H1 (cell line): ENCODE data around the gene HEPHL1. TPM values are rescaled to one million over a fixed set of nuclear protein-coding genes. Genes with fewer than 3 reads are reported as not detected.

ENCODE experiments used
- CTCF ChIA-PET: fragments of 300-600 bp; sonication (Branson Sonifier 250); formaldehyde crosslinking; loops from one replicate; lab custom pipeline; 2021; ENCODE audit not compliant: partially characterized antibody; lab: Charles Lee
- POLR2A ChIA-PET: fragments of 300-600 bp; sonication (Branson Sonifier 250); formaldehyde crosslinking; loops from one replicate; lab custom pipeline; 2021; ENCODE audit warnings: inconsistent platforms; ENCODE audit not compliant: partially characterized antibody; lab: Charles Lee
- DNase-seq, 2 experiments: peaks; one replicate each; pipeline versions ENCODE4 v3.0.0 to v3.0.0-alpha.2; 2010 to 2022; ENCODE audit warnings: low spot score in 2 of 2, low read depth in 1 of 2, mixed read lengths in 1 of 2
- FAIRE-seq: peaks from 2 replicates; lab custom pipeline; 2011; peaks lifted over from hg19 to GRCh38; lab: Jason Lieb, UNC
- H2AFZ ChIP-seq: 2 replicates; pipeline ENCODE4 v1.8.1; 2012; ENCODE audit warnings: low read length, inconsistent platforms
- H2AK5ac ChIP-seq: 2 replicates; pipeline ENCODE4 v1.6.1; 2013; ENCODE audit warnings: low read depth, low read length
- H2BK120ac ChIP-seq: replicated peaks from 2 replicates; pipeline ENCODE3; 2013; ENCODE audit warnings: low read depth, low read length, inconsistent platforms
- H2BK12ac ChIP-seq: 2 replicates; pipeline ENCODE4 v1.6.1; 2013; ENCODE audit warnings: low read depth, low read length
- H2BK15ac ChIP-seq: 2 replicates; pipeline ENCODE4 v1.6.1; 2013; ENCODE audit warnings: low read length
- H2BK20ac ChIP-seq: 2 replicates; pipeline ENCODE4 v1.6.1; 2013; ENCODE audit warnings: low read length
- H2BK5ac ChIP-seq: 2 replicates; pipeline ENCODE4 v1.6.1; 2013; ENCODE audit warnings: low read depth, low read length
- H3K14ac ChIP-seq: 2 replicates; pipeline ENCODE4 v1.6.1; 2013; ENCODE audit warnings: inconsistent platforms; ENCODE audit not compliant: insufficient read length
- H3K18ac ChIP-seq: 2 replicates; pipeline ENCODE4 v1.6.1; 2013; ENCODE audit warnings: low read length; ENCODE audit errors: extremely low read depth
- H3K23ac ChIP-seq: 2 replicates; pipeline ENCODE4 v1.6.1; 2013; ENCODE audit warnings: inconsistent platforms; ENCODE audit not compliant: insufficient read length
- H3K23me2 ChIP-seq: 2 replicates; pipeline ENCODE4 v1.6.1; 2013; ENCODE audit warnings: low read depth, low read length
- H3K27ac ChIP-seq: 2 replicates; pipeline ENCODE4 v1.6.1; 2011; ENCODE audit warnings: low read depth, low read length, inconsistent platforms
- H3K27me3 ChIP-seq, 4 experiments: replicated peaks in 1 of 4; 1 replicate in 1 of 4; 2 replicates in 3 of 4; pipeline versions ENCODE4 v1.6.1 to v1.8.1; 2011 to 2013; ENCODE audit warnings: low read length in 3 of 4, mild to moderate bottlenecking in 3 of 4, inconsistent platforms in 2 of 4, mixed read lengths in 2 of 4, moderate library complexity in 1 of 4; ENCODE audit not compliant: control insufficient read depth in 3 of 4, insufficient read depth in 3 of 4; ENCODE audit errors: extremely low read depth in 1 of 4
- H3K36me3 ChIP-seq, 4 experiments: 2 replicates each; pipeline versions ENCODE4 v1.6.1 to v1.8.1; 2011 to 2013; ENCODE audit warnings: mild to moderate bottlenecking in 4 of 4, low read length in 3 of 4, moderate library complexity in 2 of 4, control low read depth in 1 of 4, inconsistent platforms in 1 of 4; ENCODE audit not compliant: insufficient read depth in 4 of 4, control insufficient read depth in 2 of 4
- H3K4ac ChIP-seq: replicated peaks from 2 replicates; pipeline ENCODE3; 2013; ENCODE audit warnings: low read length, low read depth, mixed read lengths, inconsistent platforms; ENCODE audit not compliant: insufficient read length
- H3K4me1 ChIP-seq, 4 experiments: replicated peaks in 1 of 4; 1 replicate in 1 of 4; 2 replicates in 3 of 4; pipeline versions ENCODE4 v1.6.1 to v1.8.1; 2011 to 2013; ENCODE audit warnings: low read length in 3 of 4, inconsistent platforms in 2 of 4, mixed read lengths in 1 of 4; ENCODE audit not compliant: insufficient read depth in 4 of 4, control insufficient read depth in 3 of 4
- H3K4me2 ChIP-seq, 2 experiments: 2 replicates each; pipeline versions ENCODE4 v1.6.1 to v1.8.1; 2011 to 2013; ENCODE audit warnings: low read depth in 2 of 2, low read length in 2 of 2, control low read depth in 1 of 2, inconsistent platforms in 1 of 2, mild to moderate bottlenecking in 1 of 2; ENCODE audit not compliant: insufficient read depth in 1 of 2
- H3K4me3 ChIP-seq, 4 experiments: fragments of 200-600, 300-600 bp in 1 of 4; sonication (generic), shearing (Covaris generic), sonication (Bioruptor Twin) in 1 of 4; 2 replicates each; pipeline versions ENCODE4 v1.5.1 to v1.8.1; 2011 to 2016; ENCODE audit warnings: low read length in 4 of 4, low read depth in 3 of 4, control low read depth in 2 of 4, inconsistent platforms in 2 of 4, mild to moderate bottlenecking in 2 of 4, mixed read lengths in 1 of 4, moderate library complexity in 1 of 4; ENCODE audit not compliant: insufficient read depth in 2 of 4; ENCODE audit errors: extremely low read depth in 1 of 4
- H3K56ac ChIP-seq: replicated peaks from 2 replicates; pipeline ENCODE3; 2013; ENCODE audit warnings: low read depth, mild to moderate bottlenecking, mixed read lengths, low read length, inconsistent platforms; ENCODE audit not compliant: insufficient read length
- H3K79me1 ChIP-seq: 2 replicates; pipeline ENCODE4 v1.6.1; 2013; ENCODE audit warnings: low read depth, low read length, control low read depth
- H3K79me2 ChIP-seq, 2 experiments: 2 replicates each; pipeline versions ENCODE4 v1.6.1 to v1.8.1; 2012 to 2013; ENCODE audit warnings: low read length in 2 of 2, mild to moderate bottlenecking in 2 of 2, inconsistent platforms in 1 of 2; ENCODE audit not compliant: insufficient read depth in 2 of 2, control insufficient read depth in 1 of 2
- H3K9ac ChIP-seq, 4 experiments: replicated peaks in 1 of 4; 1 replicate in 1 of 4; 2 replicates in 3 of 4; pipeline versions ENCODE4 v1.6.1 to v1.8.1; 2011 to 2013; ENCODE audit warnings: low read depth in 3 of 4, low read length in 3 of 4, control low read depth in 2 of 4, mild to moderate bottlenecking in 2 of 4, moderate library complexity in 2 of 4, inconsistent platforms in 1 of 4; ENCODE audit errors: extremely low read depth in 1 of 4
- H3K9me3 ChIP-seq, 2 experiments: 2 replicates each; pipeline versions ENCODE4 v1.6.1 to v1.8.1; 2012 to 2013; ENCODE audit warnings: mild to moderate bottlenecking in 2 of 2, moderate library complexity in 2 of 2, control low read depth in 1 of 2, inconsistent platforms in 1 of 2, low read depth in 1 of 2, low read length in 1 of 2, mixed read lengths in 1 of 2; ENCODE audit not compliant: insufficient read depth in 2 of 2
- H4K20me1 ChIP-seq, 2 experiments: replicated peaks in 1 of 2; 2 replicates each; pipeline versions ENCODE3 to v1.8.1; 2011 to 2013; ENCODE audit warnings: inconsistent platforms in 2 of 2, low read length in 2 of 2, mild to moderate bottlenecking in 1 of 2; ENCODE audit not compliant: insufficient read depth in 2 of 2, control insufficient read depth in 1 of 2
- H4K5ac ChIP-seq: 2 replicates; pipeline ENCODE4 v1.6.1; 2013; ENCODE audit warnings: low read length, low read depth, mixed read lengths, inconsistent platforms; ENCODE audit not compliant: insufficient read length
- H4K8ac ChIP-seq: 2 replicates; pipeline ENCODE4 v1.8.0; 2013; ENCODE audit warnings: mild to moderate bottlenecking, moderate library complexity, low read length, inconsistent platforms; ENCODE audit not compliant: insufficient read depth; ENCODE audit errors: extremely low read depth
- H4K91ac ChIP-seq: replicated peaks from 2 replicates; pipeline ENCODE3; 2013; ENCODE audit warnings: low read length, mixed read lengths, inconsistent platforms; ENCODE audit not compliant: insufficient read length
- HDAC6 ChIP-seq: IDR thresholded peaks from one replicate; pipeline ENCODE4 v1.7.1; 2012; ENCODE audit warnings: low read depth, mild to moderate bottlenecking, inconsistent platforms, low read length, moderate library complexity
- RNF2 ChIP-seq: fragments of 200-900, 300-1000 bp; sonication (generic); IDR thresholded peaks from 2 replicates; pipeline ENCODE4 v1.7.1; 2016; ENCODE audit warnings: borderline replicate concordance, low read depth, mild to moderate bottlenecking, antibody characterized with exemption, low read length; ENCODE audit not compliant: poor library complexity, severe bottlenecking; ENCODE audit errors: missing control alignments
- RXRA ChIP-seq: IDR thresholded peaks from 2 replicates; pipeline ENCODE4 v1.6.1; 2011; ENCODE audit warnings: low read depth, mild to moderate bottlenecking, low read length, moderate library complexity; ENCODE audit not compliant: insufficient read depth
- SAP30 ChIP-seq: fragments of 300-600 bp; sonication (generic); IDR thresholded peaks from 2 replicates; pipeline ENCODE4 v1.7.1; 2012; ENCODE audit warnings: low read length, moderate library complexity, mild to moderate bottlenecking, inconsistent platforms; ENCODE audit not compliant: insufficient read depth, insufficient replicate concordance
- SIN3A ChIP-seq, 2 experiments: IDR thresholded peaks in 1 of 2; conservative IDR thresholded peaks in 1 of 2; 2 replicates each; pipeline ENCODE4 v1.6.1; 2011 to 2012; ENCODE audit warnings: low read length in 2 of 2, improper control_type of control experiment in 1 of 2, low read depth in 1 of 2, mild to moderate bottlenecking in 1 of 2
- TAF1 ChIP-seq: IDR thresholded peaks from 2 replicates; pipeline ENCODE4 v1.6.1; 2011; ENCODE audit warnings: mild to moderate bottlenecking, low read depth, low read length
- WGBS, 2 experiments: shearing (Covaris generic) in 1 of 2; methylation state at CpG; one replicate each; pipeline versions ENCODE4 v1.1.6 to v1.1.7; 2013 to 2015; ENCODE audit warnings: low lambda C conversion rate in 2 of 2, mixed read lengths in 2 of 2, inconsistent platforms in 1 of 2, low coverage in 1 of 2, missing lambda C conversion rate in 1 of 2; ENCODE audit not compliant: insufficient replicate concordance in 2 of 2, insufficient coverage in 1 of 2, insufficient read length in 1 of 2; ENCODE audit errors: extremely low coverage in 1 of 2, missing lambda C conversion rate in 1 of 2; 5-methylcytosine and 5-hydroxymethylcytosine counted together
- polyA plus RNA-seq, 7 experiments: library from polyadenylated mRNA; depleted of rRNA in 3 of 7; stranded (reverse) in 5 of 7; unstranded in 2 of 7; fragments of >200 nt in 5 of 7; fragments of 200-250 nt in 2 of 7; gene quantifications; 1 replicate in 5 of 7; 2 replicates in 1 of 7; 4 replicates in 1 of 7; pipeline versions ENCODE4 v1.2.1 to v1.2.3, GENCODE V29; 2011 to 2013; ENCODE audit warnings: missing spikeins in 2 of 7, mixed read lengths in 2 of 7
- total RNA-seq: library from RNA; stranded (reverse); fragmentation: NEBNext Ultra II Directional; extraction: Animal tissue kit (Norgen Biotek cat#: 25700); gene quantifications from 2 replicates; pipeline ENCODE4 v1.2.1, GENCODE V29; 2021
- TF ChIP-seq, protein P1 (sequence below): IDR thresholded peaks from 2 replicates; pipeline ENCODE4 v1.6.1; 2011; ENCODE audit warnings: low read depth, mild to moderate bottlenecking, low read length; ENCODE audit not compliant: insufficient read depth
- TF ChIP-seq, protein P2 (sequence below), 3 experiments: IDR thresholded peaks; 1 replicate in 2 of 3; 2 replicates in 1 of 3; pipeline versions ENCODE4 v1.5.1 to v1.6.1; 2011; ENCODE audit warnings: low read length in 3 of 3, mild to moderate bottlenecking in 3 of 3, inconsistent platforms in 2 of 3, low read depth in 1 of 3, moderate library complexity in 1 of 3; ENCODE audit not compliant: insufficient read depth in 1 of 3; ENCODE audit errors: control extremely low read depth in 1 of 3

HEPHL1 gene
- total and polyA plus RNA-seq, 2 of the 8 experiments (the other 6 are each of a cell fraction or from before 2014, with no cell fraction given) = 0.09 to 0.11 TPM

DNA sequence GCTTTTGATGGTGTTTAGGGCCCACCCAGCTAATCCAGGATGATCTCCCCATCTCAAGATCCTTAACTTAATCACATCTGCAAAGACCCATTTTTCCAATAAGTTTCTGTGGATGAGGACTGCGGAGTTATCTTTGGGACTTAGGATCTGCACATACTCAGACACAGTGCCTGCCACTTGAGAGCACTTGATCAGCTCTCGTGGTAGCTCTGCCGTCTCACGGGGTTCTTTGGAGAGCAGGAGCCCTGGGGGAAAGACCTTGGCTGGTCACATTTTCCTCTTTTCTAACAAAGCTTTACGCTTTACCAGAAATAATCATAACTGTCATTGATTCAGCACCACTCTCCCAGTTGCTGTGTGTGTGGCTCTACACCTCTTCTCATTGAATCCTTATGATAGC, 6.1 kb downstream of the HEPHL1 start:
- Histone ChIP-seq H4K5ac (no peak overlapping the region), H3K23ac (no peak overlapping the region), H3K9ac (no peak overlapping the region), H4K91ac (no peak overlapping the region), H3K4me1 (no peaks in the 10 kb centered on the region), H3K4me3 (no peak overlapping the region), H3K4ac (no peak overlapping the region), H2AK5ac (no peak overlapping the region), H3K27me3 (no peaks in the 10 kb centered on the region), H4K20me1 (no peaks in the 10 kb centered on the region), H3K56ac (no peak overlapping the region), H2BK20ac (no peak overlapping the region), H3K9me3 (0 out of 4 replicates have a peak, but pooled peaks cover 0 to 2% of the 10 kb centered on the region in 2 experiments), H2BK12ac (no peak overlapping the region), H3K27ac (no peak overlapping the region), H3K79me1 (no peaks in the 10 kb centered on the region), H2AFZ (no peak overlapping the region), H2BK120ac (no peak overlapping the region), H3K4me2 (no peak overlapping the region), H3K36me3 (no peaks in the 10 kb centered on the region), H2BK15ac (no peak overlapping the region), H3K23me2 (no peaks in the 10 kb centered on the region; the same call in 1 of the 2 replicates), H3K18ac (no peak overlapping the region), H2BK5ac (no peak overlapping the region), H3K79me2 (no peaks in the 10 kb centered on the region), H4K8ac (no peak overlapping the region), H3K14ac (no peak overlapping the region)
- ChIA-PET POLR2A (no interaction called here), CTCF (interaction anchor here (1.2 kb wide), 1 partner anchor 156 kb away, joined by 5 read pairs; no protein-coding TSS in a partner anchor)
- DNase-seq (no peak), FAIRE-seq (no peak)
- TF ChIP-seq, protein P1, sequence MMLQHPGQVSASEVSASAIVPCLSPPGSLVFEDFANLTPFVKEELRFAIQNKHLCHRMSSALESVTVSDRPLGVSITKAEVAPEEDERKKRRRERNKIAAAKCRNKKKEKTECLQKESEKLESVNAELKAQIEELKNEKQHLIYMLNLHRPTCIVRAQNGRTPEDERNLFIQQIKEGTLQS = no peak
- TF ChIP-seq, protein P2, sequence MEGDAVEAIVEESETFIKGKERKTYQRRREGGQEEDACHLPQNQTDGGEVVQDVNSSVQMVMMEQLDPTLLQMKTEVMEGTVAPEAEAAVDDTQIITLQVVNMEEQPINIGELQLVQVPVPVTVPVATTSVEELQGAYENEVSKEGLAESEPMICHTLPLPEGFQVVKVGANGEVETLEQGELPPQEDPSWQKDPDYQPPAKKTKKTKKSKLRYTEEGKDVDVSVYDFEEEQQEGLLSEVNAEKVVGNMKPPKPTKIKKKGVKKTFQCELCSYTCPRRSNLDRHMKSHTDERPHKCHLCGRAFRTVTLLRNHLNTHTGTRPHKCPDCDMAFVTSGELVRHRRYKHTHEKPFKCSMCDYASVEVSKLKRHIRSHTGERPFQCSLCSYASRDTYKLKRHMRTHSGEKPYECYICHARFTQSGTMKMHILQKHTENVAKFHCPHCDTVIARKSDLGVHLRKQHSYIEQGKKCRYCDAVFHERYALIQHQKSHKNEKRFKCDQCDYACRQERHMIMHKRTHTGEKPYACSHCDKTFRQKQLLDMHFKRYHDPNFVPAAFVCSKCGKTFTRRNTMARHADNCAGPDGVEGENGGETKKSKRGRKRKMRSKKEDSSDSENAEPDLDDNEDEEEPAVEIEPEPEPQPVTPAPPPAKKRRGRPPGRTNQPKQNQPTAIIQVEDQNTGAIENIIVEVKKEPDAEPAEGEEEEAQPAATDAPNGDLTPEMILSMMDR (IDR thresholded peaks at IDR 0.05; ENCODE audit: control extremely low read depth in 1 of 3, insufficient read depth in 1 of 3, low read depth in 1 of 3, low read length in 3 of 3) = no peak
- TF ChIP-seq HDAC6 (no peak), RNF2 (no peak), SAP30 (no peak), SIN3A (conservative IDR thresholded peaks at IDR 0.05 in 1 of 2, IDR thresholded peaks at IDR 0.05 in 1 of 2; ENCODE audit: low read depth in 1 of 2, low read length in 2 of 2) (no peak), TAF1 (no peak), RXRA (no peak)
- 87% methylated on average over 5 of the region's 5 CpGs; no CpG with 5 or more reads in 1 of the 2 experiments for WGBS, 2 experiments
